ENCODE results near the gene GSTT4.
"Not testable (repeated sequence)": the region's sequence is repeated elsewhere in the genome, so short reads cannot be mapped to it uniquely, and the experiment has no call there.

Gene GSTT4

DNA sequence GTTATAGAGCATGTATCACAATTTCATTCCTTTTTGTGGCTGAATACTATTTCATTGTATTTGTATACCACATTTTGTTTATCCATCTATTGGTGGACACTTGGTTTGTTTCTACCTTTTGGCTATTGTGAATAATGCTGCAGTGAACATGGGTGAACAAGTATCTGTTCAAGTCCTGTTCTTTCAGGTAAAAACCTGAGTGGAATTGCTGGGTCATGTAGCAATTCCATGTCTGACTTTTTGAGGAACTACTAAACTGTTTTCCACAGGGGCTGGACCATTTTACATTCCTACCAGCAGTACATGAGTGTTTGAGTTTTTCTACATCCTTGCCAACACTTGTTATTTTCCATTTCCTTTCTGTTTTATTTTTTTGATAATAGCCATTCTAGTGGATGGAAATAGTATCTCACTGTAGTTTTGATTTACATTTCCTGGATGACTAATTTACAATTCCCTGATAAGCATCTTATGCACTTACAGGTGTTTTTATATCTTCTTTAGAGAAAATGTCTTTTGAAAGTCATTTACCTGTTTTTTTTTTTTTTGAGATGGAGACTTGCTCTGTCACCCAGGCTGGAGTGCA lies 18.0 kb upstream of the GSTT4 start:
- no peak for DNase-seq

DNA sequence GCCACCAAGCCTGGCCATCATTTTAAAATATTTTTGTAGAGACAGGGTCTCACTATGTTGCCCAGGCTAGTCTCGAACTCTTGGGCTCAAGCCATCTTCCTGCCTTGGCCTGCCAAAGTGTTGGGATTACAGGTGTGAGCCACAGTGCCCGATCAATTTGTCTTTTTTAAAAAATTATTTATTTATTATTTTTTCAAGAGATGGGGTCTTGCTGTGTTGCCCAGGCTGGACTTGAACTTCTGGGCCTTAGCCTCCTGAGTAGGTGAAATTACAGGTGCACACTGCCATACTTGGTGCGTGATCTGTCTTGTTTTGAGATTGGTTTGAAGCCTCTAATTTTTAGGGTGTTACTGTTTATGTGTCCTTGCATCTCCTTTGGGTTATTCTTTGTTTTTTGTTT lies 16.1 kb upstream of the GSTT4 start:
- DNase-seq: no peak

DNA sequence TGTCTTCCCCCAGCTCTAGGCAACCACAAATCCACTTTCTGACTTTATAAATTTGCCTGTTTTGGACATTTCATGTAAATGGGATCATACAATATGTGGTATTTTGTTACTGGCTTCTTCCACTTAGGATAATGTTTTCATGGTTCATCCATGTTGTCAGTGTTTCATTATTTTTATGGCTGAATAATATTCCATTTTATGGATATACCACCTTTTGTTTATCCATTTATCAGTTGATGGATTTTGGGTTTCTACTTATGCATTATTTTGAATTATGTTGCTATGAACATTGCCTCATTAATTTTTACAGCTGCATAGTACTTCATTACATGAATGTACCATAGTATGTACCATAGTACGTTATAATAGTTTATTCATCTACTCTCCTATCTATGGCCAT lies 10.9 kb upstream of the GSTT4 start:
- no peak for DNase-seq

DNA sequence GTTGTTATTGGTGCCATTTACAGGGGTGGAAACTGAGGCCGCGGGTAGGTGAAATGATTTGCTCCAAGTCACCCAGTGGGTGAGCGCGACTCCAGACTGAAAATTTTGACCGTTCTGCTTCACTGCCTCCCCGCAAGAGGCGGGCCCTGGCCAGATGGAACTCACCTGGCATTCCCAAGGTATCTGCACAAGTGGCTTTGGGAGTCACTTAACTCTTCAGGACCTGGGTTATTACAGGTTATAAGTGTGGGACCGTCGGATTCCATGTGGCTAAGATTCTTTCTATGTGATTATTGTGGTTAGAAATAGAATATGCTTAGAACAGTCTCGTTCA lies 6.4 kb upstream of the GSTT4 start:
- DNase-seq: no peak

DNA sequence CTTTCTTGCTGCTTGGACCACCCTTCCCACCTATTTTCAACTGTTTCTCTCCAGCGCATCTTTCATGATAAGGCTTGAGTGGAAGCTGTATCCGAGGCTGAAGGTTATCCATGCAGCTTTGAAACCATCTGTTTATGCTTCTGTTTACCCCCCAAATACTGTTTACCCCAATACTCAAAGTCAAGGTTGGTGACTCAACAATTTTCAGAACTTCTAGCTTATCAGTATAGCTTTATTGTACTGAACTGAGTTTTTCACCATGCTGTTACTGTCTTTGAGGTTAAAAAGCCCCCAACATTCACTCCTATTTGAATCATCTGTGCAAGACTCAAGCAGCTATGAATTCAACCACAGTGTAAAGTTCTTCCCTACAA lies 4.8 kb upstream of the GSTT4 start:
- DNase-seq: no peak

DNA sequence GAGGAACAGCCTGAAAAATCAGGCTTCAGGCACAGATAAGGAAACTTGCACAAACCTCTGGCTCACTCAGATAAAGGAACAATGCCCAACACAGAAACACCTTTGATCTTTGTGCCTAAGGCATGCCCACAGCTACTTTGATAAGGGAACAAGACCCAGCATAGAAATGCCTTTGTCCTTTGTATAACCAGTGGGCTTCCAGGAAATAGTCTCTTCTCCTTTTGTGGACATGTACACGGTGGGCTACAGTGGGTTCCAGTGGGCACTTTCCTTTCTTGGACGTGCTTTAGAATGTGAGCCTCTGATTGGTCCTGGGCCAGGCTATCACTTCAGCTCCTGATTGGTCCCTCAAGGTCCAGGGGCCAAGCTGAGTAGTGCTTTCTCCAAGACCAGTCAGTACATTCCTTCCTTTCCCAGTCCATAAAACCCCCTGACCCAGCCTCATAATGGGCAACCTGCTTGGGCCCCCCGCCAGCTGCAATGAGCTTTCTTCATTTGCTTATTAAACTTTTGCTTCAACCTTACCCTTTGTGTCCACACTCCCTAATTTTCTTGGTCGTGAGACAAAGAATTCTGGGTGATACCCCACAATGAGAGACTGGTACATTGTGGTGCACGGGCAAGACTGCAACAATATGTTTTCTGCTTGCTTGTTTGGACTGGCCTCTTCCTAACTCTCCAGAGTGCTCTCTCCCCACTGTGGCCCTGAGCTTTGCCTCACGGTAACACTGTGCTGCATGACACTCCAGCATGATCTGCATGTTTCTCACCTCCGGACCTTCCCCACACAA lies 4.2 kb upstream of the GSTT4 start:
- DNase-seq: no peak

DNA sequence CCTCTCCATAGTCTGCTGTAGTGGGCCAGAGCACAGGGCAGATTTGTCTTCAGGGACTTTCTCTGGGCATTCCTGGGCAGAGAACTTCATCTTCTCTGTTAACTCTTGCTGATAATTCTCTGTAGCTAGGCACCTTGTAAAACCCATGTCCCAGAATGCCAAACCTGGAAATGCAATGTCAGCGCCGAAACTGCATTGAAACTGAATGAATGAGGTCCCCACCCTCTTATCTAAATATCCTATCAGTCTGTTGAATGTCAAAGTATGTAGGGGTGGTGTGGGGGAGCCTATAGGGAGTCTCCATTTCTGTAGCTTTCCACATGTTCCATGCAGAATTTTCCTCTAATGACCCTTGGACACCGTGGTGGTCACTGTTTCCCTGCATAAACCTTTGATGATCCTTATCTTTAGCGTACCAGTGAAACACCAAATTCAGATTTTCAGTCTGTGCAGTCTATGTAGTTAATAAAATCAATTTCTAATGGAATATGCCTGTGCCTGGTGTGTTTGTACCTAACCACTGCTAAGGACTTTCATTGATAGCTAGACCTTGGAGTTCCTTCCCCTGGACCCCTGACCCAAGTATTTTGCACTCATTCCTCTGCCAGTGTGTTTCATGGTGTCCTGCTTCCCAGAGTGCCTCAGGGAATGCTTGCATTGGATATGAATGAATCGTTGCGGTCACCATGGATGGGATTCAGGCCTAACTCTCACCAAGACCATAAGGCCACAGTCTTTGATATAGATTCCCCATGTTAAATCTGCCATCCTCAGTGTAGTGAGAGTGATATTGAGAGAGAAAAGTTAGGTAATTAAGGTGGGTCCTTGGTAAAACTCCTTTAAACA lies 3.4 kb upstream of the GSTT4 start:
- DNase-seq: no peak

DNA sequence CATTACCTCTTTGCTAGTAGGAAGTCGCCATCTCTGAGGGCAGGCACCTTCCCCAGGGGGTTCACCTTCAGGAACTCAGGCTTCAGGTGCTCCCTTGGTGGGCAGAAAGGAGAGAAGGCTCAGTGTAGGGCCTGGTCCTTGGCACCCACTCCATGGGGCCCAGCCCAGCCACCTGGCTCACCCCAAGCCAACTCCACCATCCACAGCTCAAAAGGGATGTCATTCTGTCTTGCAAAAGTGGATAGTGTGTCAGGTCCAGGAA lies 2.7 kb upstream of the GSTT4 start:
- no peak for DNase-seq

DNA sequence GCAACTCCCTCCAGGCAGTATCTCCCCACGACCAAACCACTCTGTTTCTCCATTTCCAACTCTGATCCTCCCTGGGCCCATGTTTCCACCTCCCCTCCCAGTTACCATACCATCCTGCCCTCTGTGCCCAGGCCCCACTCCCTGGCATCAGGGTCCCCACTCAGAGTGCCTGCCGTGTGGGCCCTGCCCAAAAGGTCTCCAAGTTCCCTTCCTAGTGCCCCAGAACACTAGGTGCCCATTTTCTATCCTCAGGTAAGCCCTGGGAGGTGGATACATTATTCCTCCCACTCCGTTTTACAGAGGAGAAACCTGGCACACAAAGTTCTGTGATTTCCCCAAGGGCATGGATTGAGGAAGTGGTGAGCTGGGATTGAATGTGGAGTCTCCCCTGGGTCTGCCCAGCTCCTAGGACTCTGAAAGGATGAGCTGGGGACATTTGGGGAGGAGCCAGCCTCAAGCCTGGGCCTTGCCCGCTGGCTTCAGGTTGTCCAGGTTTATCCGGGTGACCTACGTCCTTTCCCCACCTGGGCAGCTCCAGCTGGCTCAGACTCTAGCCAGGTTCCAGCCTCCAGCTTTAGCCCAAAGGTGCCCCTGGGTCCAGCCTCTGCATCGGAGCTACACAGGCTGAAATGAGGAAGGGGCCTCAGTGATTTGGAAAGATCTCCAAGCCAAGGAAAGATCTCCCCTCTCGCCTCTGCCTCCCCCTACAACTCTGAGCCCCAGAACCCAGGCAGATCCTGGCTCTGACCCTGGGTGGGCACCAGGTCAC lies 2.2 kb upstream of the GSTT4 start:
- no peak for DNase-seq

DNA sequence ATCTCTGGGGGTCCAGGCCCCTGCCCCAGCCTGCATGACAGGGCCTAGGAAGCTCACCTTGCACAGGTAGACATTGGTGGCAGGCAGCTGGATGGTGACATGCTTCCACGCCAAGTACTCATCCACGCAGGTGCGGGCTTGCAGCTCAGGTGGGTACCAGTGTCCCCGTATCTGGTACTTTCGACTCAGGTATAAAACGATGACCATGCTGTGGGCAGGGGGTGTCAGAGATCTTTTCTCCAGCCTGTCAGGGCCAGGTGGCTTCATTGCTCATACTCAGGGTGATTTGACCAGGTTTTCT lies 1.6 kb upstream of the GSTT4 start:
- no peak for DNase-seq

DNA sequence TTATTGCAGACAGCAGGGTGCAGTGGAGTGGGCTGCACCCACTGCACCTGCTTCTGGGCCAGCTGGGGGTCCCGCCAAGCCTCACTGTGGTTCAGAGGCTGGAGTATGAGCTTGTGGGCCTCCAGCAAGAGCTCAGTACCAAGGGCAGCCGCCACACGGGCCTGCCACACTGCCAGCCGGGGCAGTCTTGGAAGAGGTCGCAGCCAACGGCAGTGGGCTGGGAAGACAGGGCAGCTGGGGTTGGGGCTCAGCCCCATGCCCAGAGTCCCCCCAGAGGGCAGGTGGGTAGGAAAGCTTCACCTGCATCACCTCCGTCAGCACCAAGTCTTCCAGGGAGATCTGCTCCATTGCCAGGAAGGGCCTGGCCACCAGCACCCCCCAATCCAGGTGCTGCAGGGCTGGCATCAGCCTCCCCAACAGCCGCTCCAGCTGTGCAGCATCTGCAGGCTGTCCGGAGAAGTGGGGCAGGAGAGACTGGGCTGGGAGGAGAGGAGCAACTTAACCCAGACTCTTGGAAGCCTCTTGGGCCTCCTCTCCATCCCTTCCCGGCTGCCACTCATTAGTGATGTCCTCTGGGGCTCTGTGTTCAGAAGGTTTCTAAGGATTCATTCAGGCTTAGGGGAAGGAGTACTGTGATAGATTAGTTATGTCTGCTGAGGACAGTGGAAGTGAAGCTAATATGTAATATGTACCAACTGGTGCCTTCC lies 1.1 kb upstream of the GSTT4 start:
- DNase-seq: no peak

DNA sequence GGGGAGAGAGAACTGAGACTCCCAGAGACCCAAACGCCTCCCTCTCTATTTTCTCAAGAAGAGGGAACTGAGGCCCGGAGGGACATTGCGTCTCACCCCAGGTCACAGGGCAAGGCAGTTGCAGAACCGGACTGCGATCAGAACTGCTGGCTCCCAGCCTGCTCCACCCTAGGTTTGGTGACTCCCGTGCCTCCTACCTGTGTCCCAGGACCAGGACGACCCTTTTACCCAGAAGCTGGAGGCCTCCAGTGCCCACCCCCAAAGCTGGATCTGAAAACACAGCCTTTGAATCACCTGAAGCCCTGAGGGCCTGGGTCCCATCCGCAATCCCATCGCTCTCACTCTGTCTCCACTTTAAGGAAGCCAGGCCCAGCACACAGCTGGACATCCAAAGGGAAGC lies 1.4 kb downstream of the GSTT4 start:
- DNase-seq: no peak

DNA sequence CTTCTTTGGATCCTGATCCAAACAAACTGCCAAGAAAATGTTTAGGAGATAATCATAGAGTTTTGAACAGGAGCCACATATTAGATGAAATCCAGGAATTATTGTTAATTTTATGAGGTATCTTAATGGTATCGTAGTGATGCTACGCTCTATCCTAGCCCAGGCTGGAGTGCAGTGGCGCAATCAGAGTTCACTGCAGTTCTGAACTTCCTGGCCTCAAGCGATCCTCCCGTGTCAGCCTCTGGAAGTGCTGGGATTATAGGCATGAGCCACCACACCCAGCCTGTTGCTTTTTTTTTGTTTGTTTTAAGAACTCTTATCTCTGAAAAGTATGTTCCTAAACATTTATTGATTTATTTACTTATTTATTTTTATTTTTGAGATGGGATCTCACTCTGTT lies 2.4 kb downstream of the GSTT4 start:
- no peak for DNase-seq

DNA sequence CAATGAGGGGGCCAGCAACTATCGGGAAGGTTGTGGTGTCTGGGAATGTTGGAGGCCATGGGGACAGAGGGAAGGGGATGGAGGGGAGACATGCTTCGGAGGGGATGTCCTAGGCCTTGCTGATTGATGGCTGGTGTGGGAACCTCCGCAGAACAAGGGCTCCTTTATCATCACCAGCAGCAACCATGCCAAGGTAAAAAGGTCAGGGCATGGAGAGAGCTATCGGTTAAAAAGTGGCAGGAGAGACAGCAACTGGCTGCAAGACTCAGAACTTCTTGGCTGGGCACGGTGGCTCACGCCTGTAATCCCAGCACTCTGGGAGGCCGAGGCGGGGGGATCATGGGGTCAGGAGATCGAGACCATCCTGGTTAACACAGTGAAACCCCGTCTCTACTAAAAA lies 3.0 kb downstream of the GSTT4 start:
- no peak for DNase-seq

DNA sequence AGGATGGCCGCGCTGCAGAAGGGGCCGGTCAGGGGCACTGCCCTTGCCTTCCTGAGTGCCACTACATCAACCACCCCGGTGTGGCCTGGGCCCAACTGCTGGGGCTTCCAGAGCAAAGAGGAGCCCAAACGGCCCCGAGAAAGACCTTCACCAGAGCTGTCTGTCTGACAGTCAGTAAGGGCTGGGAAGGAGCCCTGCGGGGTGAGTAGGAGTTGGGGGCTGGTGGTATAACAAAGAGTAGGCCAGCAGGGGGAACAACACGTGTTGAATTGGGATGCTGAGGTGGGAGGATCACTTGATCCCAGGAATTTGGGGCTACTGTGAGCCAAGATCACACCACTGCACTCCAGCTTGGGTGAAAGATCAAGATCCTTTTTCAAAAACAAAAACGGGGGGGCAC lies 3.9 kb downstream of the GSTT4 start:
- DNase-seq: no peak

DNA sequence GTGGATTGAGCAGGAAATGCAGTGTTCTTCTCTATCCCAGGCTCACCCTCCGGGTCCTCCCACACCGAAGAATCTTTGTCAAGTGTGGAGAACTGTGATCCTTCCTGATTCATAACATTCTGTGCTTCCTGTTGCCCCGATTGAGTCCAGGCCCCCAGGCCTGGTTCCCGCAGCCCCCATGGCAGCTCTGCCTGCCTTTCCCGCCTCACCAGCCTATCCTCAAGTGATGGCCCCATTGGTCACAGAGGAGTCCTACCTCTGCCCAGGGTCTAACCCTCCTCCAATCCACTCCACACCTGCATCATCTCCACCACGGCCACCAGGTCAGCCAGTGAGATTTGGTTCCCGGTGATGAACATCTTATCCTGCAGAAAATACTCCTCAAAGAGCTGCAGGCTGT lies 5.5 kb downstream of the GSTT4 start:
- not testable (repeated sequence) for DNase-seq

DNA sequence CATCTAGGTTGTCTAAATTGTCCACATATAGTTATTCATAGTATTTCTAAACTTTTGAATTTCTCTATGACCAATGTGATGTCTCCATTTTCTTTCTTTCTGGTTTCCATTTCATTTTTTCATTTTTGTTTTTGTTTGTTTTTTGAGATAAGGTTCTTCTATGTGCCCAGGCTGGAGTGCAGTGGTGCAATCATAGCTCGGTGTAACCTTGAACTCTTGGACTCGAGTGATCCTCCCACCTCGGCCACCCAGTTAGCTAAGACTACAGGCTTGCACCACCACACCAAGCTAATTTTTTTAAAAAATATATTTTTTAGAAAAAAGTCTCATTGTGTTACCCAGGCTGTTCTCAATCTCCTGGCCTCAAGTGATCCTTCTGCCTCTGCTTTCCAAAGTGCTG lies 8.2 kb downstream of the GSTT4 start:
- no peak for DNase-seq

DNA sequence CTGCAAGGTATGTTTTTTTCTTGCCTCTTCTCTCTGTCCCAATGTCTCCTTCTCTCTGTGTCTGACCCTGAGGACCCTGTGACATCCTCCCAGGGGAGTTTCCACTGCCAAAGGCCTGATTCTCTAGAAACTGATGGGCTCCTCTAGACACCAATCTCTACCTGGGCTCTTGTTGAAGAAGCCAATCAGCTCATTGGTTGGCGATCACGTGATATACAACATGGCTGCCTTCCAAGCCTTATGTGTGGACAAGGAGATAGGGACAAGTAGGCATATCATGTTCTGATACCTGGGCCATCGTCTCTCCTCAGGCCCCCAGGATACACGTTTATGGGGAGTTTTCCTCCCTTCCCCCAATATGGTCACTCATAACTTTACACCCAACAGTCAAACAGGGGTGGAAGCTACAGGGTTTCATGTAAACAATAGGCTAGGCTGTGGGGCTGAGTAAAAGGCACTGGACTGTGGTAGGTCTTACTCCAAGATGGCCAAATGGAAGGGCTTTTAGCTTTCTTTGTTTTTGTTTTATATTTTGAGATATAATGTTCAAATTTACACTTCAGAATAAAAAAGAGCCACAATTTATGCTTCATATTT lies 11.6 kb downstream of the GSTT4 start:
- DNase-seq: not testable (repeated sequence)

DNA sequence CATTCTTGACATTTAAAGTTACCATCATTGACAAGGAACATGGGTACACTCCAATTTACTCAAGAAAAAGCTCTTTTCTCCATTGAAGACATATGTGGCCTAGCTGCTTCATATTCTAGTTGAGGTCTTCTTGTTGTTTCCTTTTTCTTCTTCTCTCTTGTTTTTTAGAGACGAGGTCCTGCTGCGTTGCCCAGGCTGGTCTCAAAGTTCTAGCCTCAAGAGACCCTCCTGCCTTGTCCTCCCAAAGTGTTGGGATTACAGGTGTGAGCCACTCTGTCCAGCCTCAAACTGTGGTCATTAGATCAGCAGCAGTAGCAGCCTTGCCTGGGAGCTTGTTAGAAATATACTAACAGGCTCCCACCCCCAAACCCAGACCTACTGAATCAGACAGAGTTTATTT lies 12.2 kb downstream of the GSTT4 start:
- not testable (repeated sequence) for DNase-seq

DNA sequence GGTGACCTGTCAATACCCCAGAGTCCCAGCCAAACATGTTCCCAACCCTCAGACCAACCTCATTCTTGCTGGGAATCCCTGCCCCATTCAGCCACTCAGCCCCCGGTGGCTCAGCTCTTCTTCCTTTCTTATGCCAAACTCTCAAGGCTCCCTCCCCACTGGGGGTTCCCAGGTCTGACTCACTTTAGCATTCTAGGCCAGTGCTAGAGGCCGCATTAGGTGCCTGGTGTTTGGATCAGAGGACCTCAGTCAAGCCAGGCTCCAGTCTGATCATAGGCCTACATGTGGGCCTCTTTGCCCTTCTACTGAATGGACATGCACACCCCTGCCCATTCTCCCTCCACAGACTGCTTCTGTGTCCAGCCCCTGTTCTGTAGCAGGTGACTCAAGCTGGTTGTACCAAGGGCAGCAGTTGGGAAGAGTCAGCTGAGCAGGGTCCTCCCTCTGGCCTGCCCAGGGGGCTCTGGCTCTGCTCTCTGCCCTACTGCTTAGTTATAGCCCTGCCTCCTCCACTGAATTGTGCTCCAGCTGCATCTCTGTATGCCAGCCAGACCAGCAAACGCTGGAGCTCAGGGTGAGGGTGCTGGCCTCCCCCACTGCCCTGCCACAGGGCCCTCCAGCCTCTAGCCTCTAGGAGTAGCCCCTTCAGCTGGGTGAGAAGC lies 15.5 kb downstream of the GSTT4 start:
- DNase-seq: not testable (repeated sequence)

DNA sequence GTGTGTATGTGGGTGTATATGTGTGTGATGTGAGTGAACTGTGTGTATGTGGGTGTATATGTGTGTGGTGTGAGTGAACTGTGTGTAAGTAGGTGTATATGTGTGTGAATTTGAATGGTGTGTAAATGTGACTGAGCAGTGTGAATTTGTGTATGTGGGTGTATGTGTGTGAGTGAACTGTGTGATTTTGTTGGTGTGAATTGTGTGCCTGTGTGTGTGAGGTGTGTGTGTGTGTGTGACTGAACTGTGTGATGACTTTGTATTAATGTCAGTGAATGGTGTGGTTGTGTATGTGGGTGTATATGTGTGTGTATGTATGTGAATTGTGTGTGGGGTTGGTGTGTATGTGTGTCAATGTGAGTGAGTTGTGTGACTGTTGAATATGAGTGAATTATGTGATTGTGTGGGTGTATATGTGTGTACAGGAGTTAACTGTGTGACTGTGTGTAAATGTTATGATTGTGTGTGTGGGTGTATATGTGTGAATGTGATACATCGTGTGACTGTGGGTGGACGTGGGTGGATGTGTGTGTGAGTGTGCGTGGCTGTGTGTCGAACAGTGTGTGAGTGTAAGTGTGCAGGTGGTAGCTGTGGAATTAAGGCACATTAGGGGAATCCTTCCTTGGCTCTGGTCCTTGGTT lies 18.6 kb downstream of the GSTT4 start:
- DNase-seq: not testable (repeated sequence)

DNA sequence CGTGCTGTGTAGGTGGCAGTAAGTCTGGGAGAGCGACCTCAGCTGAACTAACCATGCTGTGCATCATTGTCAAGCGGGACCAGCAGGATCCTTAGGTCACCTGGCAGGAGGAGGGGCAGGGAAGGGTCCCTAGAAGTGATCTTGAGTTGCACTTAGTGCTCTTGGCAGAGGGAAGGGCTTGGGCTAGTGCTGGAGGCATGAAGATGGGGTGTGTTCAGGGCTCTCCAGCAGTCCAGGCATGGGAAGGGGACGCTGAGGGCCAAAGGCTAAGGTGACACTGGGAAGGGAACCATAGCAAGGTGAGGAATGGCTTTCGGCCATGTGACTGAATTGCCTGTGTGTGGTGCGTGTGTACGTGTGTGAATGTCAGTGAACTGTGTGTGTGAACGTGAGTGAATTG lies 19.2 kb downstream of the GSTT4 start:
- not testable (repeated sequence) for DNase-seq

Data from stimulated activated CD4-positive, alpha-beta T cell treated with anti-CD3 and anti-CD28 coated beads, Interleukin-1b, Interleukin-23, amount 100 ng/mL, for 48 hours (primary cell).